Body of pancreas (tissue), 4 donors: ENCODE data around the gene PSIP1. TPM values are rescaled to one million over a fixed set of nuclear protein-coding genes. Genes with fewer than 3 reads are reported as not detected.

Experiments
- ATAC-seq: fragments of 150-250 bp; one replicate; pipeline ENCODE4 v1.9.1; 2016
- DNase-seq, 4 donors: peaks; one replicate each; pipeline ENCODE4 v3.0.0-alpha.2; 2019
- H3K27ac ChIP-seq, 4 donors: fragments of 200-600 bp; sonication (generic); 1 replicate in 3 of 4; 2 replicates in 1 of 4; pipeline versions ENCODE4 v1.5.1 to v1.6.1; 2016 to 2019; ENCODE audit warnings: mild to moderate bottlenecking in 1 of 4, mixed read lengths in 1 of 4, moderate library complexity in 1 of 4
- H3K27me3 ChIP-seq, 2 donors: fragments of 200-600 bp; sonication (generic); one replicate each; pipeline ENCODE4 v1.6.0; 2016; ENCODE audit warnings: mild to moderate bottlenecking in 1 of 2
- H3K36me3 ChIP-seq, 2 donors: fragments of 200-600 bp; sonication (generic); replicated peaks in 1 of 2; 2 replicates each; pipeline ENCODE4 v1.5.1; 2016; ENCODE audit warnings: low read depth in 2 of 2; ENCODE audit not compliant: insufficient read depth in 1 of 2
- H3K4me1 ChIP-seq: fragments of 200-600 bp; sonication (generic); one replicate; pipeline ENCODE4 v1.6.0; 2016
- H3K4me3 ChIP-seq, 2 donors: fragments of 200-600 bp; sonication (generic); 1 replicate in 1 of 2; 2 replicates in 1 of 2; pipeline ENCODE4 v1.5.1; 2016 to 2019
- H3K9me3 ChIP-seq, 3 donors: fragments of 200-600 bp; sonication (generic); 1 replicate in 2 of 3; 2 replicates in 1 of 3; pipeline ENCODE4 v1.5.1; 2016
- POLR2A ChIP-seq, 3 donors: fragments of 450-650 bp; IDR thresholded peaks; one replicate each; pipeline ENCODE4 v1.6.1; 2016; ENCODE audit warnings: antibody characterized with exemption in 3 of 3, mild to moderate bottlenecking in 2 of 3
- WGBS, 2 donors: methylation state at CpG; one replicate each; pipeline ENCODE4 v1.1.5; 2017; 5-methylcytosine and 5-hydroxymethylcytosine counted together
- intact Hi-C: fragments of 100-400 bp; cut with DNase I; formaldehyde crosslinking; loops from one replicate; pipeline ENCODE4 v1.15.1; 2023
- total RNA-seq, 2 donors: library from RNA; depleted of rRNA; stranded (reverse); fragments of >200 nt; gene quantifications; one replicate each; pipeline ENCODE4 v1.1.0, GENCODE V29; 2016
- TF ChIP-seq, protein P1 (sequence below), 7 experiments: fragments of 450-650 bp in 4 of 7; fragments of 200-600 bp in 3 of 7; sonication (generic) in 3 of 7; IDR thresholded peaks; one replicate each; pipeline ENCODE4 v1.5.1; 2016 to 2019; ENCODE audit warnings: antibody characterized with exemption in 7 of 7

Gene PSIP1
- total RNA-seq, 2 donors from 2014 or later: 21.5 to 25.7 TPM

DNA sequence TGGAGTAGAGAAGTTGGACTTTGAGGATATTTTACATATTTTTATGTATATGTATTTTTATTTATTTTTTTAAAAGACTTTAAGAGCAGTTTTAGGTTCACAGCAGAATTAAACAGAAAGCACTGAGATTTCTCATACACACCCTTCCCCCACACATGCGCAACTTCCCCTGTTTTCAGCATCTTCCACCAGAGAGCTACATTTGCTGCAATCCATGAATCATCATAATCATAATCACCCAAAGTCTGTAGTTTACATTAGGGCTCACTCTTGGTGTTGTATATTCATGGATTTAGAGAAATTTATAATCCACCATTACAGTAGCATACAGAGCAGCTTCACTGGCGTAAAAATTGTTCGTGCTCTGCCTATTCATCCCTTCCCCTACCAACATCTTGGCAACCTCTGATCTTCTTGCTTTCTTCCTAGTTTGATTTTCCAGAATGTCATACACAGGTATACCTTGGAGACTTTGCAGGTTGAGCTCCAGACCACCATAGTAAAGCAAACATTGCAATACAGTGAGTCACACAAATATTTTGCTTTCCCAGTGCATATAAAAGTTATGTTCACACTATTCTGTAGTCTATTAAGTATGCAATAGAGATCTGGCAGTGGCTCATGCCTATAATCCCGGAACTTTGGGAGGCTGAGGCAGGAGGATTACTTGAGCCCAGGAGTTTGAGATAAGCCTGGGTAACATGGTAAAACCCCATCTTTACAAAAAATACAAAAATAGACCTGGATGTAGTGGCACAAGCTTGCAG lies 32.5 kb upstream of the PSIP1 start:
- intact Hi-C loops: no loop called here
- WGBS, 2 donors: 79 to 90% methylated on average over 4 of the region's 4 CpGs
- H3K4me1 ChIP-seq: no peaks in the 10 kb centered on the region
- no peak overlapping the region for H3K27ac ChIP-seq
- TF ChIP-seq, protein P1, sequence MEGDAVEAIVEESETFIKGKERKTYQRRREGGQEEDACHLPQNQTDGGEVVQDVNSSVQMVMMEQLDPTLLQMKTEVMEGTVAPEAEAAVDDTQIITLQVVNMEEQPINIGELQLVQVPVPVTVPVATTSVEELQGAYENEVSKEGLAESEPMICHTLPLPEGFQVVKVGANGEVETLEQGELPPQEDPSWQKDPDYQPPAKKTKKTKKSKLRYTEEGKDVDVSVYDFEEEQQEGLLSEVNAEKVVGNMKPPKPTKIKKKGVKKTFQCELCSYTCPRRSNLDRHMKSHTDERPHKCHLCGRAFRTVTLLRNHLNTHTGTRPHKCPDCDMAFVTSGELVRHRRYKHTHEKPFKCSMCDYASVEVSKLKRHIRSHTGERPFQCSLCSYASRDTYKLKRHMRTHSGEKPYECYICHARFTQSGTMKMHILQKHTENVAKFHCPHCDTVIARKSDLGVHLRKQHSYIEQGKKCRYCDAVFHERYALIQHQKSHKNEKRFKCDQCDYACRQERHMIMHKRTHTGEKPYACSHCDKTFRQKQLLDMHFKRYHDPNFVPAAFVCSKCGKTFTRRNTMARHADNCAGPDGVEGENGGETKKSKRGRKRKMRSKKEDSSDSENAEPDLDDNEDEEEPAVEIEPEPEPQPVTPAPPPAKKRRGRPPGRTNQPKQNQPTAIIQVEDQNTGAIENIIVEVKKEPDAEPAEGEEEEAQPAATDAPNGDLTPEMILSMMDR (IDR thresholded peaks at IDR 0.05): no peak
- no peak for TF ChIP-seq POLR2A (IDR thresholded peaks at IDR 0.05)
- ATAC-seq: no peak
- no peaks in the 10 kb centered on the region for H3K36me3 ChIP-seq
- H3K27me3 ChIP-seq: no peaks in the 10 kb centered on the region
- DNase-seq: no peak
- H3K9me3 ChIP-seq: no peaks in the 10 kb centered on the region
- H3K4me3 ChIP-seq: no peak overlapping the region

DNA sequence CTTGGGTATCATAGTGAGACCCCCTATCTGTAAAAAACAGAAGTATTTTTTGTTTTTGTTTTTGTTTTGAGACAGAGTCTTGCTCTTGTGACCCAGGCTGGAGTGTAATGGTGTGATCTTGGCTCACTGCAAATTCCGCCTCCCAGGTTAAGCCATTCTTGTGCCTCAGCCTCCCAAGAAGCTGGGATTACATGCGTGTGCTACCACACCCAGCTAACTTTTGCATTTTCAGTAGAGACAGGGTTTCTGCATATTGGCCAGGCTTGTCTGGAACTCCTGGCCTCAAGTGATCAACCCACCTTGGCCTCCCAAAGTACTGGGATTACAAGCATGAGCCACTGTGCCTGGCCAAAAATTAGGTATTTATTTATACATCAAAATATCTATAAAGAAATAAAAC lies 31.9 kb upstream of the PSIP1 start:
- H3K36me3 ChIP-seq: no peaks in the 10 kb centered on the region
- 86 to 100% methylated on average over 2 of the region's 2 CpGs for WGBS, 2 donors
- no peaks in the 10 kb centered on the region for H3K4me1 ChIP-seq
- TF ChIP-seq, protein P1 (IDR thresholded peaks at IDR 0.05): no peak
- TF ChIP-seq POLR2A (IDR thresholded peaks at IDR 0.05): no peak
- H3K4me3 ChIP-seq: no peak overlapping the region
- no peak overlapping the region for H3K27ac ChIP-seq
- no peak for ATAC-seq
- no peak for DNase-seq
- H3K9me3 ChIP-seq: no peaks in the 10 kb centered on the region
- H3K27me3 ChIP-seq: no peaks in the 10 kb centered on the region
- intact Hi-C loops: no loop called here

DNA sequence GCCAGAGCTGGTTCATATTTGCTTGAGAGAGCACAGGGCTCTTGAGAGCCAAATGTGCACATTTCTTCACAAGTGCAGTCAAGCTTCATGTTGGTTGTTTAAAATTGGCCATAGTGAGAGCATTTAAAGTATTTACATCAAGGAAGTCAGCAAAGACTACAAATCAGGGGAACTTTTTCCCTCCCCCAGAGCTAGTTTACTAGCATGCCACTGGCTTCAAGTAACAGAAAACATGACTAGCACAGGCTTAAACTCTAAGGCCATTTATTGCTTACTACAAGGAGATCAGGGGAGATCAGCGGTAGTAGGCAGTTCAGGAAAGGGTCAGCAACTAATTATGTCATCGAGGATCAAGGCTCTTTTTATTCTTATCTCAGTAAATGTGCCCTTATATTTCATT lies 31.1 kb upstream of the PSIP1 start:
- no peaks in the 10 kb centered on the region for H3K4me1 ChIP-seq
- TF ChIP-seq, protein P1 (IDR thresholded peaks at IDR 0.05): no peak
- no peak for TF ChIP-seq POLR2A (IDR thresholded peaks at IDR 0.05)
- no peaks in the 10 kb centered on the region for H3K27me3 ChIP-seq
- H3K9me3 ChIP-seq: no peaks in the 10 kb centered on the region
- no peak overlapping the region for H3K27ac ChIP-seq
- H3K36me3 ChIP-seq: no peaks in the 10 kb centered on the region
- WGBS, 2 donors: 45 to 61% methylated on average over 2 of the region's 2 CpGs
- intact Hi-C loops: no loop called here
- ATAC-seq: no peak
- H3K4me3 ChIP-seq: no peak overlapping the region
- no peak for DNase-seq

DNA sequence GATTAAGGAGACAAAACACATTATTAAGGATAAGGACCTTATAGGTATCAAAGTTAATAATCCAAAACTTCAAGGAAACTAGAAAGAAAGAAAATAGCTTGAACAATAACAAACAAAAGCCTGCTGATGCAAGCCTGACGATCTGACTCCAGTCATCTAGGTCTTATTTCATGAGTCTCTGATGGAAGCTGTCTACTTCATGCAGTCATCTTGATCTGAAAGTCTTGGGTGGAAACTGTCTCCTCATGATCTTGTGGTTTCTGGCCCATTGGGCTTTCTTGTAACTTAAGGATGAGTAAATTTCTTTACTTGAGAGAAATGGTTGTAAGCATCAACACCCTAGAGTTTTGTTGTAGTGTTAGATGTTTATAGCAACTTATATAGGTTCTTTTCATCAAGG lies 20.6 kb upstream of the PSIP1 start:
- no peak overlapping the region for H3K4me3 ChIP-seq
- DNase-seq: no peak
- no peaks in the 10 kb centered on the region for H3K4me1 ChIP-seq
- WGBS, 2 donors: 48 to 50% methylated on average over 1 of the region's 1 CpG
- no peaks in the 10 kb centered on the region for H3K27me3 ChIP-seq
- H3K9me3 ChIP-seq: no peaks in the 10 kb centered on the region
- TF ChIP-seq POLR2A (IDR thresholded peaks at IDR 0.05): no peak
- TF ChIP-seq, protein P1 (IDR thresholded peaks at IDR 0.05): no peak
- ATAC-seq: no peak
- intact Hi-C loops: no loop called here
- no peak overlapping the region for H3K27ac ChIP-seq
- H3K36me3 ChIP-seq: no peaks in the 10 kb centered on the region
